HG02970 (cell line): ENCODE results near the gene TIGD6.
"Not testable (repeated sequence)": the region's sequence is repeated elsewhere in the genome, so short reads cannot be mapped to it uniquely, and the experiment has no call there.

Experiments
- ATAC-seq: cut with Tn5 transposase; IDR thresholded peaks from one replicate; pipeline ENCODE4 v1.9.1; 2021; ENCODE audit warnings: mild to moderate bottlenecking, moderate library complexity, moderate number of reproducible peaks; ENCODE audit not compliant: unreplicated experiment, low FRiP score

Gene TIGD6

GRCh38 chr5:149944666-149945065, 55.8 kb downstream of the TIGD6 start, which contains the start of gene PDE6A:
Gene PDE6A (minus strand): TSS chr5:149944793. CDS start chr5:149944673, 120 bp downstream.
- ATAC-seq, result no peak

GRCh38 chr5:149943177-149943949, 57.1 kb downstream of the TIGD6 start:
- ATAC-seq, result not testable (repeated sequence)
